HepG2 (cell line): ENCODE data around the gene XXYLT1. TPM values are rescaled to one million over a fixed set of nuclear protein-coding genes. Genes with fewer than 3 reads are reported as not detected.

Source experiments
- ARID2 ChIP-seq: sonication (generic); formaldehyde crosslinking; IDR thresholded peaks from 2 replicates; pipeline ENCODE4 v1.8.1; 2022; ENCODE audit warnings: mild to moderate bottlenecking, missing genetic modification reagents, borderline replicate concordance
- ELF1 ChIP-seq: sonication (generic); formaldehyde crosslinking; IDR thresholded peaks from 2 replicates; pipeline ENCODE4 v1.4.0; 2020; ENCODE audit warnings: missing genetic modification reagents
- FOXA1 ChIP-seq, 2 experiments: fragments of 450-650 bp in 1 of 2; sonication (generic) in 1 of 2; formaldehyde crosslinking in 1 of 2; IDR thresholded peaks; 2 replicates each; pipeline versions ENCODE4 v1.4.0 to v1.6.1; 2016 to 2020; ENCODE audit warnings: missing genetic modification reagents in 1 of 2
- FOXJ3 ChIP-seq: sonication (generic); formaldehyde crosslinking; IDR thresholded peaks from 2 replicates; pipeline ENCODE4 v1.4.0; 2020; ENCODE audit warnings: missing genetic modification reagents, mild to moderate bottlenecking, borderline replicate concordance
- HOXD1 ChIP-seq: sonication (generic); formaldehyde crosslinking; IDR thresholded peaks from 2 replicates; pipeline ENCODE4 v1.5.0; 2020; ENCODE audit warnings: missing genetic modification reagents
- KAT8 ChIP-seq: IDR thresholded peaks from 2 replicates; pipeline ENCODE4 v1.6.1; 2016; ENCODE audit warnings: missing genetic modification reagents, missing compliant biosample characterization
- KDM6A ChIP-seq: IDR thresholded peaks from 2 replicates; pipeline ENCODE4 v1.6.1; 2016; ENCODE audit warnings: low read depth
- KLF12 ChIP-seq: sonication (generic); formaldehyde crosslinking; IDR thresholded peaks from 2 replicates; pipeline ENCODE4 v1.4.0; 2020; ENCODE audit warnings: missing genetic modification reagents, borderline replicate concordance
- MAX ChIP-seq: IDR thresholded peaks from 2 replicates; pipeline ENCODE4 v1.6.1; 2012; ENCODE audit warnings: inconsistent platforms
- MAZ ChIP-seq, 2 experiments: sonication (generic) in 1 of 2; formaldehyde crosslinking in 1 of 2; IDR thresholded peaks; 2 replicates each; pipeline versions ENCODE4 v1.5.0 to v1.6.1; 2012 to 2020; ENCODE audit warnings: low read depth in 2 of 2, mild to moderate bottlenecking in 2 of 2, borderline replicate concordance in 1 of 2, improper control_type of control experiment in 1 of 2, low read length in 1 of 2, missing genetic modification reagents in 1 of 2, moderate library complexity in 1 of 2
- RARA ChIP-seq: IDR thresholded peaks from 2 replicates; pipeline ENCODE4 v1.6.1; 2016; ENCODE audit warnings: missing genetic modification reagents, missing compliant biosample characterization
- SMAD1 ChIP-seq: sonication (generic); formaldehyde crosslinking; IDR thresholded peaks from 2 replicates; pipeline ENCODE4 v1.4.0; 2020; ENCODE audit warnings: missing genetic modification reagents, low read depth, mild to moderate bottlenecking, borderline replicate concordance
- SUZ12 ChIP-seq: fragments of 150-350 bp; IDR thresholded peaks from 2 replicates; pipeline ENCODE4 v1.6.1; 2014; ENCODE audit warnings: low read depth, low read length
- ZNF124 ChIP-seq: sonication (generic); formaldehyde crosslinking; IDR thresholded peaks from 2 replicates; pipeline ENCODE4 v1.4.0; 2020; ENCODE audit warnings: missing genetic modification reagents
- ZNF24 ChIP-seq: fragments of 450-650 bp; IDR thresholded peaks from 2 replicates; pipeline ENCODE4 v1.6.1; 2017; ENCODE audit warnings: antibody characterized with exemption, mild to moderate bottlenecking
- ZNF331 ChIP-seq: sonication (generic); formaldehyde crosslinking; IDR thresholded peaks from 2 replicates; pipeline ENCODE4 v1.4.0; 2020; ENCODE audit warnings: missing genetic modification reagents
- ZNF431 ChIP-seq: sonication (generic); formaldehyde crosslinking; IDR thresholded peaks from 2 replicates; pipeline ENCODE4 v1.9.0; 2022; ENCODE audit warnings: missing genetic modification reagents, low read depth, mild to moderate bottlenecking, borderline replicate concordance
- ZNF441 ChIP-seq: sonication (generic); formaldehyde crosslinking; IDR thresholded peaks from 2 replicates; pipeline ENCODE4 v1.7.0; 2021; ENCODE audit warnings: missing genetic modification reagents, borderline replicate concordance
- ZNF607 ChIP-seq: sonication (generic); formaldehyde crosslinking; IDR thresholded peaks from 2 replicates; pipeline ENCODE4 v1.5.1; 2020; ENCODE audit warnings: missing genetic modification reagents, mild to moderate bottlenecking, borderline replicate concordance
- ZNF629 ChIP-seq: sonication (generic); formaldehyde crosslinking; conservative IDR thresholded peaks from 2 replicates; pipeline ENCODE4 v1.5.0; 2020; ENCODE audit warnings: missing genetic modification reagents
- ZSCAN30 ChIP-seq: sonication (generic); formaldehyde crosslinking; IDR thresholded peaks from 2 replicates; pipeline ENCODE4 v1.5.0; 2020; ENCODE audit warnings: mild to moderate bottlenecking, missing genetic modification reagents
- polyA plus RNA-seq, 8 experiments: library from polyadenylated mRNA; depleted of rRNA in 3 of 8; stranded (reverse) in 7 of 8; unstranded in 1 of 8; fragments of >200 nt; fragmentation: Illumina TruSeq in 4 of 8; extraction: Trizol in 4 of 8; gene quantifications; 2 replicates each; pipeline versions ENCODE4 v1.2.1 to v1.2.3, GENCODE V29; 2011 to 2016; ENCODE audit warnings: low read depth in 4 of 8, missing spikeins in 1 of 8, mixed read lengths in 1 of 8; ENCODE audit not compliant: insufficient read depth in 1 of 8
- total RNA-seq, 5 experiments: library from RNA; depleted of rRNA; stranded (reverse); fragments of >200 nt; fragmentation: Illumina TruSeq; extraction: Trizol; gene quantifications; 2 replicates each; pipeline ENCODE4 v1.2.3, GENCODE V29; 2016; ENCODE audit warnings: low read depth in 1 of 5
- TF ChIP-seq, protein P1 (sequence below): IDR thresholded peaks from 2 replicates; pipeline ENCODE4 v1.6.1; 2016; ENCODE audit warnings: low read depth, missing genetic modification reagents, missing compliant biosample characterization

Gene XXYLT1
- total and polyA plus RNA-seq, 2 of the 13 experiments (the other 11 are each of a cell fraction or from before 2014, with no cell fraction given): 17.7 to 19.0 TPM

- TF ChIP-seq SUZ12 (no peak), FOXJ3 (CRISPR knock-in tag) (peak; percentile 90; the same call in 1 of the 2 replicates), ZNF607 (CRISPR knock-in tag) (peak; percentile 71; the same call in 1 of the 2 replicates), MAZ (IDR thresholded peaks at IDR 0.05; ENCODE audit: borderline replicate concordance, low read depth, low read length) (no peak), MAZ (CRISPR knock-in tag; IDR thresholded peaks at IDR 0.05; ENCODE audit: low read depth) (0 out of 2 replicates have a peak, but pooled peaks have one; percentile 32), ZNF431 (CRISPR knock-in tag) (peak; percentile 88), ZNF629 (CRISPR knock-in tag) (peak; percentile 0; the same call in 1 of the 2 replicates), ARID2 (CRISPR knock-in tag) (0 out of 2 replicates have a peak, but pooled peaks have one; percentile 53), KAT8 (CRISPR knock-in tag) (peak; percentile 80), ZSCAN30 (CRISPR knock-in tag) (no peak), ZNF124 (CRISPR knock-in tag) (peak; percentile 66; the same call in 1 of the 2 replicates), KDM6A (CRISPR knock-in tag) (peak; percentile 68; the same call in 1 of the 2 replicates), FOXA1 (IDR thresholded peaks at IDR 0.05) (no peak), FOXA1 (CRISPR knock-in tag; IDR thresholded peaks at IDR 0.05) (peak; percentile 64), HOXD1 (CRISPR knock-in tag) (peak; percentile 99), SMAD1 (0 out of 2 replicates have a peak, but pooled peaks have one; percentile 44), MAX (peak; percentile 85), ELF1 (CRISPR knock-in tag) (peak; percentile 87), RARA (peak; percentile 94), ZNF24 (no peak), ZNF441 (CRISPR knock-in tag) (peak; percentile 74; the same call in 1 of the 2 replicates), ZNF331 (CRISPR knock-in tag) (peak; percentile 95; the same call in 1 of the 2 replicates), KLF12 (peak; percentile 55)
- TF ChIP-seq, protein P1, sequence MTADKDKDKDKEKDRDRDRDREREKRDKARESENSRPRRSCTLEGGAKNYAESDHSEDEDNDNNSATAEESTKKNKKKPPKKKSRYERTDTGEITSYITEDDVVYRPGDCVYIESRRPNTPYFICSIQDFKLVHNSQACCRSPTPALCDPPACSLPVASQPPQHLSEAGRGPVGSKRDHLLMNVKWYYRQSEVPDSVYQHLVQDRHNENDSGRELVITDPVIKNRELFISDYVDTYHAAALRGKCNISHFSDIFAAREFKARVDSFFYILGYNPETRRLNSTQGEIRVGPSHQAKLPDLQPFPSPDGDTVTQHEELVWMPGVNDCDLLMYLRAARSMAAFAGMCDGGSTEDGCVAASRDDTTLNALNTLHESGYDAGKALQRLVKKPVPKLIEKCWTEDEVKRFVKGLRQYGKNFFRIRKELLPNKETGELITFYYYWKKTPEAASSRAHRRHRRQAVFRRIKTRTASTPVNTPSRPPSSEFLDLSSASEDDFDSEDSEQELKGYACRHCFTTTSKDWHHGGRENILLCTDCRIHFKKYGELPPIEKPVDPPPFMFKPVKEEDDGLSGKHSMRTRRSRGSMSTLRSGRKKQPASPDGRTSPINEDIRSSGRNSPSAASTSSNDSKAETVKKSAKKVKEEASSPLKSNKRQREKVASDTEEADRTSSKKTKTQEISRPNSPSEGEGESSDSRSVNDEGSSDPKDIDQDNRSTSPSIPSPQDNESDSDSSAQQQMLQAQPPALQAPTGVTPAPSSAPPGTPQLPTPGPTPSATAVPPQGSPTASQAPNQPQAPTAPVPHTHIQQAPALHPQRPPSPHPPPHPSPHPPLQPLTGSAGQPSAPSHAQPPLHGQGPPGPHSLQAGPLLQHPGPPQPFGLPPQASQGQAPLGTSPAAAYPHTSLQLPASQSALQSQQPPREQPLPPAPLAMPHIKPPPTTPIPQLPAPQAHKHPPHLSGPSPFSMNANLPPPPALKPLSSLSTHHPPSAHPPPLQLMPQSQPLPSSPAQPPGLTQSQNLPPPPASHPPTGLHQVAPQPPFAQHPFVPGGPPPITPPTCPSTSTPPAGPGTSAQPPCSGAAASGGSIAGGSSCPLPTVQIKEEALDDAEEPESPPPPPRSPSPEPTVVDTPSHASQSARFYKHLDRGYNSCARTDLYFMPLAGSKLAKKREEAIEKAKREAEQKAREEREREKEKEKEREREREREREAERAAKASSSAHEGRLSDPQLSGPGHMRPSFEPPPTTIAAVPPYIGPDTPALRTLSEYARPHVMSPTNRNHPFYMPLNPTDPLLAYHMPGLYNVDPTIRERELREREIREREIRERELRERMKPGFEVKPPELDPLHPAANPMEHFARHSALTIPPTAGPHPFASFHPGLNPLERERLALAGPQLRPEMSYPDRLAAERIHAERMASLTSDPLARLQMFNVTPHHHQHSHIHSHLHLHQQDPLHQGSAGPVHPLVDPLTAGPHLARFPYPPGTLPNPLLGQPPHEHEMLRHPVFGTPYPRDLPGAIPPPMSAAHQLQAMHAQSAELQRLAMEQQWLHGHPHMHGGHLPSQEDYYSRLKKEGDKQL (CRISPR knock-in tag): peak; percentile 69; the same call in 1 of the 2 replicates
Observed at GRCh38 chr3:195162033-195162669, 108.8 kb downstream of the XXYLT1 start (continued).
